ENCODE measurements around the gene DRD4. TPM values are rescaled to one million over a fixed set of nuclear protein-coding genes. Genes with fewer than 3 reads are reported as not detected.

Gene DRD4
- not detected for polyA plus RNA-seq (ENCODE audit: low read depth in 6 of 6)

GRCh38 chr11:636511-637332 lies at the start of gene DRD4:
DRD4 (plus strand) TSS chr11:637269; CDS start chr11:637305, 36 bp downstream.
- Mint-ChIP-seq H3K9me3 (no peaks in the 10 kb centered on the region), H3K27me3 (peaks cover 8 to 39% (median 29%) of the 10 kb centered on the region in 3 donors), H3K4me3 (peak within 1 kb of the TSS; percentile 15 to 85 (median 64)), H3K4me1 (peaks cover 10 to 18% (median 15%) of the 10 kb centered on the region in 3 donors), H3K36me3 (peaks cover 0 to 8% of the 10 kb centered on the region in 2 donors), H3K27ac (peak within 1 kb of the TSS in 1 of 6 donors; percentile 74)
- DNase-seq (no peak), ATAC-seq (ENCODE audit: low read depth in 2 of 2) (peak in 1 of 2 donors; percentile 9)

DNA sequence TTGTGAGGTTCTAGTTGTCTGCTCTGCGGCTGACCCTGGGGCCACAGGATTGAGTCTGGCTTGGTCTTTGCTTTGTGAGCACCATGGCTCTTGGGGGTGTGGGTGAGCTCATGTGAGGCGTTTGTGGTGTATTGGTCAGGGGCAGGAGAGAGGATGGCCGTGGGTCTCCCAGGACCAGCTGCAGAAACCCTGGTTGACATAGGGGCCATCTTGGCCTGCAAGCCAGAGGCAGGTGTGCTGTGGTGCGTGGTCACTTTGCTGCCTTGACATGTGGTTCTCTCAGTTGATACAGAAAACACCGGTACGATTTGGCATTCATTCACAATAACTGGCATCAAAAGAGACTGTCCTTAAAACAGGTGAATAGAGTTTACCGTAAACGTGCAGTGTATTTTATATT lies 49.5 kb upstream of the DRD4 start:
- H3K27me3 Mint-ChIP-seq, result no peaks in the 10 kb centered on the region
- peaks cover 0 to 4% (median 2%) of the 10 kb centered on the region in 3 donors for H3K4me1 Mint-ChIP-seq
- no peak for DNase-seq
- ATAC-seq (ENCODE audit: low read depth in 2 of 2), result no peak
- no peaks in the 10 kb centered on the region for H3K9me3 Mint-ChIP-seq
- peaks cover 6 to 10% of the 10 kb centered on the region in 2 donors for H3K36me3 Mint-ChIP-seq
- H3K27ac Mint-ChIP-seq, result peak overlapping the region in 1 of 6 donors; percentile 51
- peak overlapping the region in 1 of 8 donors; percentile 32 for H3K4me3 Mint-ChIP-seq

GRCh38 chr11:587978-588380 lies 49.1 kb upstream of the DRD4 start:
- Mint-ChIP-seq H3K4me3 (no peak overlapping the region), H3K9me3 (no peaks in the 10 kb centered on the region)

DNA sequence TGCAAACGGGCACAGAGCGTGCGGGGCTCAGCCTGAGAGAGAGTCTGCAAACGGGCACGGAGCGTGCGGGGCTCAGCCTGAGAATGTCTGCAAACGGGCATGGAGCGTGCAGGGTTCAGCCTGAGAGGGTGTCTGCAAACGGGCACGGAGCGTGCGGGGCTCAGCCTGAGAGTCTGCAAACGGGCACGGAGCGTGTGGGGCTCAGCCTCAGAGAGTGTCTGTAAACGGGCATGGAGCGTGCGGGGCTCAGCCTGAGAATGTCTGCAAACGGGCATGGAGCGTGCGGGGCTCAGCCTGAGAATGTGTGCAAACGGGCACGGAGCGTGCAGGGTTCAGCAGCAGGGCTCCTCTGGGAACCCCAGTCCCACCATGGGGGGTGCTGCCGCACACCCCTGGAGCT lies 47.3 kb upstream of the DRD4 start:
- H3K36me3 Mint-ChIP-seq, result peaks cover 10 to 15% of the 10 kb centered on the region in 2 donors
- DNase-seq (no peak), ATAC-seq (ENCODE audit: low read depth in 2 of 2) (no peak)
- H3K27me3 Mint-ChIP-seq, result no peaks in the 10 kb centered on the region
- H3K4me3 Mint-ChIP-seq, result no peak overlapping the region
- no peak overlapping the region for H3K27ac Mint-ChIP-seq
- peaks cover 0 to 4% (median 2%) of the 10 kb centered on the region in 3 donors for H3K4me1 Mint-ChIP-seq
- H3K9me3 Mint-ChIP-seq, result no peaks in the 10 kb centered on the region

More at GRCh38 chr11:587978-588380, 49.1 kb upstream of the DRD4 start:
- H3K27me3 Mint-ChIP-seq, result no peaks in the 10 kb centered on the region
- H3K36me3 Mint-ChIP-seq, result peaks cover 10% of the 10 kb centered on the region in 2 donors
- H3K27ac Mint-ChIP-seq, result no peak overlapping the region
- H3K4me1 Mint-ChIP-seq, result peaks cover 0 to 4% (median 2%) of the 10 kb centered on the region in 3 donors
- no peak for DNase-seq
- peak; percentile 46 to 50 for ATAC-seq (ENCODE audit: low read depth in 2 of 2)

GRCh38 chr11:590997-591396 lies 46.1 kb upstream of the DRD4 start:
- ATAC-seq (ENCODE audit: low read depth in 2 of 2), result no peak
- no peak for DNase-seq

DNA sequence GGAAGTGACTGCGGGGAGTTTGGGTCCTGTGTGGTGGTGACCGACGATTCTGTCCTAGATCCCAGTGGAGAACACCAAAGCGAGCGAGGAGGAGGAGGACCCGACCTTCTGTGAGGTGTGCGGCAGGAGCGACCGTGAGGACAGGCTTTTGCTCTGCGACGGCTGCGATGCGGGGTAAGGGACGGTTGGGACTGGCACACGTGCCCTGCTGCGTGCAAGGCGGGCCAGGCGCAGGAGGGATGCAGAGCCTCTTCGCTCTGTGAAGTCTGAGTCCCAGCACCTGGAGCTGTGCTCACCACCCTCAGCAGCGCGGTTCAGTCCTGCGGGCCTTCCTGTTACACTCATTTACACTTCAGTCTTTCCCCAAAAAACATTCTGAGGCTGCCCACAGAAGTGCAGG lies 44.6 kb upstream of the DRD4 start:
- H3K36me3 Mint-ChIP-seq, result peaks cover 10 to 21% of the 10 kb centered on the region in 2 donors
- ATAC-seq (ENCODE audit: low read depth in 2 of 2) (no peak), DNase-seq (no peak)
- peaks cover 2 to 6% (median 4%) of the 10 kb centered on the region in 3 donors for H3K4me1 Mint-ChIP-seq
- H3K9me3 Mint-ChIP-seq, result no peaks in the 10 kb centered on the region
- H3K27ac Mint-ChIP-seq, result no peak overlapping the region
- no peak overlapping the region for H3K4me3 Mint-ChIP-seq
- no peaks in the 10 kb centered on the region for H3K27me3 Mint-ChIP-seq

More at GRCh38 chr11:590997-591396, 46.1 kb upstream of the DRD4 start:
- Mint-ChIP-seq H3K27ac (no peak overlapping the region), H3K4me3 (no peak overlapping the region), H3K4me1 (peaks cover 0 to 4% (median 2%) of the 10 kb centered on the region in 3 donors), H3K36me3 (peaks cover 10 to 15% of the 10 kb centered on the region in 2 donors), H3K9me3 (no peaks in the 10 kb centered on the region), H3K27me3 (no peaks in the 10 kb centered on the region)

DNA sequence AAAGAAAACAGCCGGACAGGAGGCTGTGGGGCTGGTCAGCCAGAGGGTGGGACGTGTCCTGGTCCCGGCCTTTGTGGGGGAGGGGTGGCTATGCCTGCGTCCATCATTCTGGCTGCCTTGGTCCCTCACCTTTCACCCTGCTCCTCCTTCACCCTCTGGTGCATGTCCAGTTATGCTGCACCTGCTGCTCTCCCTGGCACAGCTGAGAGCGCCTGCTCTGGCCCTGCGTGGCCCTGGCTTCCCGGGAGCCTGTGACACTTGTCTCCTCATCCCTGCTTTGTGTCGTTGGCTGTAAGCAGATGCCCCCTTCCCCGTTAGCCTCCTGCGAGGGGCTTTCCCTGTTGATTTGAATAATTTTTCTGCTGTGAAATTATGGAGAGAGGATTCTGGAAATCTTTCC lies 44.2 kb upstream of the DRD4 start:
- Mint-ChIP-seq H3K4me3 (peak overlapping the region in 1 of 8 donors; percentile 56), H3K36me3 (peaks cover 10 to 21% of the 10 kb centered on the region in 2 donors), H3K27ac (peak overlapping the region in 1 of 6 donors; percentile 34), H3K27me3 (no peaks in the 10 kb centered on the region), H3K9me3 (no peaks in the 10 kb centered on the region), H3K4me1 (peaks cover 2 to 6% (median 4%) of the 10 kb centered on the region in 3 donors)
- DNase-seq, result no peak
- no peak for ATAC-seq (ENCODE audit: low read depth in 2 of 2)

DNA sequence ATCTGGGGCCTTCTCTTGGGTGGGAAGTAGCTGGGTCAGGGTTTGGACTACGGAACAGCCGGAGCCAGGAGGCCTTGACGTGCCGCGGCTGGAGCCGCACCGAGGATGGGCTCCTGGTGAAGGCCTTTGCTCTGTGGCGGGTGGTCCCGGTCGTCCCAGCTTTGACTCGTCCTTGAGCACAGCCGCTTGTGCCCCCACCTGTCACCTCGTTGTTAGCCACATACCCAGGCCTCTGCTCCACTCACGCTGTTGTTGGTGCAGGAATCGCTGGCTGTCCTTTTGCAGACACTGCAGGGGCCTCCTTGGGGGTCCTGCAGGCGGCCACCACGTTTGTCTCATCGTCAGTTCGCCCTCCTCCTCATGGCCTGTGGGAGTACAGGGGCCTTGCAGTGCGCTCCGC lies 43.7 kb upstream of the DRD4 start:
- no peaks in the 10 kb centered on the region for H3K27me3 Mint-ChIP-seq
- H3K4me3 Mint-ChIP-seq, result no peak overlapping the region
- no peak overlapping the region for H3K27ac Mint-ChIP-seq
- peaks cover 10 to 21% of the 10 kb centered on the region in 2 donors for H3K36me3 Mint-ChIP-seq
- H3K9me3 Mint-ChIP-seq, result no peaks in the 10 kb centered on the region
- peaks cover 0 to 6% (median 4%) of the 10 kb centered on the region in 3 donors for H3K4me1 Mint-ChIP-seq
- ATAC-seq (ENCODE audit: low read depth in 2 of 2), result no peak
- DNase-seq, result no peak

- Mint-ChIP-seq H3K4me1 (peaks cover 0 to 6% (median 0%) of the 10 kb centered on the region in 3 donors), H3K27ac (no peak overlapping the region), H3K4me3 (no peak overlapping the region), H3K36me3 (peaks cover 4 to 21% of the 10 kb centered on the region in 2 donors), H3K27me3 (no peaks in the 10 kb centered on the region), H3K9me3 (no peaks in the 10 kb centered on the region)
- DNase-seq (no peak), ATAC-seq (ENCODE audit: low read depth in 2 of 2) (no peak)
Observed at GRCh38 chr11:595400-595799, 41.7 kb upstream of the DRD4 start.

GRCh38 chr11:596374-596773 lies 40.7 kb upstream of the DRD4 start:
- H3K4me3 Mint-ChIP-seq, result no peak overlapping the region
- ATAC-seq (ENCODE audit: low read depth in 2 of 2), result no peak
- H3K36me3 Mint-ChIP-seq, result peaks cover 4 to 24% of the 10 kb centered on the region in 2 donors
- peaks cover 0 to 6% (median 0%) of the 10 kb centered on the region in 3 donors for H3K4me1 Mint-ChIP-seq
- H3K27ac Mint-ChIP-seq, result no peak overlapping the region
- H3K9me3 Mint-ChIP-seq, result no peaks in the 10 kb centered on the region
- DNase-seq, result no peak
- no peaks in the 10 kb centered on the region for H3K27me3 Mint-ChIP-seq

DNA sequence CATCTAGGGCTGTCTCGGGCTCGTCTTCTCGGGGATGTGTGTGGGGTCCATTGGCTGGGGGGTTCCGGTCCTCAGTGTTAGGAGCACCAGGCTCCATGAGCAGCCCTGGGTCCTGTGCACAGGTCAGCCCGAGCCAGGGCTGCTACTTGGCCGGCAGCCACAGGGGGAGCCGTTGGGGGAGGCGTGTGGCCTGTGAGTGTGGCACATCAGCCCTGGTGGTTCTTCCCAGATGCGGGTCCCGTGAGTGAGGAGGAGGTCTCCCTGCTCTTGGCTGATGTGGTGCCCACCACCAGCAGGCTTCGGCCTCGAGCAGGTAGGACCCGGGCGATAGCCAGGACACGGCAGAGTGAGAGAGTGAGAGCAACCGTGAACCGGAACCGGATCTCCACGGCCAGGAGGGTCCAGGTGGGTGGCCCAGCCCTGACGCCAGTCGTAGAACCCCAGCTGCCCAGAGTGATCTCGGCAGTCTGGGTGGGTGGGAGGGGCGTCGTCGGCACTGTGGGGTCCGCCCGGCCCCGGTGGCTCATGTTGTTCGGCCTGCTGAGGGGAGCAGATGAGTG lies 39.8 kb upstream of the DRD4 start:
- Mint-ChIP-seq H3K4me3 (no peak overlapping the region), H3K27me3 (no peaks in the 10 kb centered on the region), H3K36me3 (peaks cover 3 to 28% of the 10 kb centered on the region in 2 donors), H3K9me3 (no peaks in the 10 kb centered on the region), H3K27ac (peak overlapping the region in 2 of 6 donors; percentile 44 to 65), H3K4me1 (peaks cover 0 to 6% (median 0%) of the 10 kb centered on the region in 3 donors)
- peak in 1 of 2 donors; percentile 27 for ATAC-seq (ENCODE audit: low read depth in 2 of 2)
- DNase-seq, result no peak

DNA sequence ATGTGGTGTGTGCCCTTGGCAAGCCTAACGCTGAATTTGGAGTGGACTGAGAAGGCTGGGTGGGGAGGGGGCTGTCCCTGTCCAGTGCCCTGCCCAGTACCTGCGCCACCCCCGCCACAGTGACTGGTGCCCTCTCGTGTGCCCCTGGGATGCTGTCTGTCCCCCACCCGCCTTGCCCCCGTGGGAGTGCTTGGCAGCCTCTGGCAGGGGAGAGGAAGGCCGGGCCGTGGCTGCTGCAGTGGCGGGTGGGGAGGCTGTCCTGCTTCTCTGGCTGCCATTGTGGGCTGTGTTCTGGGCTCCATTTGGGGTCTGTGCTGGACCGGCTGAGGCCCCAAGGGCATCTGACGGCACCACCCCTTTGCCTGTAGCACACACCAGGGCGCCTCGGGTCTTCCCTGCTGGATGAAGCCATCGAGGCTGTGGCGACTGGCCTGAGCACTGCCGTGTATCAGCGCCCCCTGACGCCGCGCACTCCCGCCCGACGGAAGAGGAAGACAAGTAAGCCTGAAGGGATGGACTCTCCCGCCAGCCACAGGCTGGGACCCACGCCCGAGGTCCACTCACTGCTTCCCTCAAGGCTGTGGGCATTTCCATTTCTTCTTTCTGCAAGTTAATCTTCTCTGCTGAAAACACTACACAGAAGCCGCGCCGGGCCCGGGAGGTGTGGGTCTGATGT lies 38.9 kb upstream of the DRD4 start:
- Mint-ChIP-seq H3K9me3 (no peaks in the 10 kb centered on the region), H3K4me3 (no peak overlapping the region), H3K27ac (peak overlapping the region in 1 of 6 donors; percentile 34), H3K27me3 (no peaks in the 10 kb centered on the region), H3K36me3 (peaks cover 0 to 19% of the 10 kb centered on the region in 2 donors), H3K4me1 (peaks cover 0 to 6% (median 0%) of the 10 kb centered on the region in 3 donors)
- no peak for DNase-seq
- ATAC-seq (ENCODE audit: low read depth in 2 of 2), result no peak

- no peaks in the 10 kb centered on the region for H3K9me3 Mint-ChIP-seq
- no peaks in the 10 kb centered on the region for H3K27me3 Mint-ChIP-seq
- H3K36me3 Mint-ChIP-seq, result peaks cover 0 to 15% of the 10 kb centered on the region in 2 donors
- peak overlapping the region in 2 of 6 donors; percentile 10 to 73 for H3K27ac Mint-ChIP-seq
- no peak for ATAC-seq (ENCODE audit: low read depth in 2 of 2)
- peak overlapping the region in 1 of 8 donors; percentile 60 for H3K4me3 Mint-ChIP-seq
- DNase-seq, result no peak
- peaks cover 0 to 6% (median 0%) of the 10 kb centered on the region in 3 donors for H3K4me1 Mint-ChIP-seq
Observed at GRCh38 chr11:601573-602245, 35.4 kb upstream of the DRD4 start.

Data from naive B cell (primary cell).